ENCODE data around the gene TCEA3. TPM values are rescaled to one million over a fixed set of nuclear protein-coding genes. Genes with fewer than 3 reads are reported as not detected.

TCEA3 gene
- total RNA-seq, 2 donors from 2014 or later: 12.3 to 13.5 TPM

GRCh38 chr1:23403735-23404486 is 20.6 kb downstream of the TCEA3 start:
- Mint-ChIP-seq H3K36me3 (ENCODE audit: low read depth) (no peaks in the 10 kb centered on the region), H3K4me1 (peaks cover 4% of the 10 kb centered on the region), H3K4me3 (peak overlapping the region; percentile 31), H3K27ac (peak overlapping the region; percentile 37), H3K27me3 (no peaks in the 10 kb centered on the region)
- ATAC-seq: peak; percentile 96
- DNase-seq: peak; percentile 61 to 85 (median 64)
- H3K9me3 ChIP-seq (ENCODE audit: control insufficient read depth, low read length, poor library complexity, severe bottlenecking): no peaks in the 10 kb centered on the region

GRCh38 chr1:23403355-23403734 is 21.2 kb downstream of the TCEA3 start:
- no peaks in the 10 kb centered on the region for H3K9me3 ChIP-seq (ENCODE audit: control insufficient read depth, low read length, poor library complexity, severe bottlenecking)
- H3K27me3 Mint-ChIP-seq: no peaks in the 10 kb centered on the region
- ATAC-seq (peak; percentile 10), DNase-seq (no peak)
- H3K27ac Mint-ChIP-seq: peak overlapping the region; percentile 37
- H3K36me3 Mint-ChIP-seq (ENCODE audit: low read depth): no peaks in the 10 kb centered on the region
- peaks cover 4% of the 10 kb centered on the region for H3K4me1 Mint-ChIP-seq
- no peak overlapping the region for H3K4me3 Mint-ChIP-seq

GRCh38 chr1:23403038-23403336 is 21.6 kb downstream of the TCEA3 start:
- H3K27me3 Mint-ChIP-seq: no peaks in the 10 kb centered on the region
- no peak overlapping the region for H3K27ac Mint-ChIP-seq
- H3K36me3 Mint-ChIP-seq (ENCODE audit: low read depth): no peaks in the 10 kb centered on the region
- no peak overlapping the region for H3K4me3 Mint-ChIP-seq
- peaks cover 4% of the 10 kb centered on the region for H3K4me1 Mint-ChIP-seq
- no peak for ATAC-seq
- H3K9me3 ChIP-seq (ENCODE audit: control insufficient read depth, low read length, poor library complexity, severe bottlenecking): no peaks in the 10 kb centered on the region
- no peak for DNase-seq

GRCh38 chr1:23402286-23403037 is 22.1 kb downstream of the TCEA3 start:
- Mint-ChIP-seq H3K27me3 (no peaks in the 10 kb centered on the region), H3K4me1 (peaks cover 4% of the 10 kb centered on the region), H3K27ac (no peak overlapping the region), H3K36me3 (ENCODE audit: low read depth) (no peaks in the 10 kb centered on the region), H3K4me3 (no peak overlapping the region)
- ATAC-seq (no peak), DNase-seq (no peak)
- no peaks in the 10 kb centered on the region for H3K9me3 ChIP-seq (ENCODE audit: control insufficient read depth, low read length, poor library complexity, severe bottlenecking)

- Mint-ChIP-seq H3K27ac (no peak overlapping the region), H3K4me3 (no peak overlapping the region), H3K4me1 (peaks cover 4% of the 10 kb centered on the region), H3K36me3 (ENCODE audit: low read depth) (no peaks in the 10 kb centered on the region), H3K27me3 (no peaks in the 10 kb centered on the region)
- ATAC-seq (no peak), DNase-seq (no peak)
- H3K9me3 ChIP-seq (ENCODE audit: control insufficient read depth, low read length, poor library complexity, severe bottlenecking): no peaks in the 10 kb centered on the region
Observed at GRCh38 chr1:23401313-23401712, 23.2 kb downstream of the TCEA3 start.

GRCh38 chr1:23400324-23401114 is 24.0 kb downstream of the TCEA3 start:
- Mint-ChIP-seq H3K4me3 (no peak overlapping the region), H3K27ac (no peak overlapping the region), H3K27me3 (no peaks in the 10 kb centered on the region), H3K4me1 (peaks cover 4% of the 10 kb centered on the region), H3K36me3 (ENCODE audit: low read depth) (peaks cover 3% of the 10 kb centered on the region)
- H3K9me3 ChIP-seq (ENCODE audit: control insufficient read depth, low read length, poor library complexity, severe bottlenecking): no peaks in the 10 kb centered on the region
- DNase-seq (no peak), ATAC-seq (no peak)

- H3K4me1 Mint-ChIP-seq: peaks cover 3% of the 10 kb centered on the region
- no peak overlapping the region for H3K4me3 Mint-ChIP-seq
- DNase-seq (no peak), ATAC-seq (no peak)
- no peaks in the 10 kb centered on the region for H3K9me3 ChIP-seq (ENCODE audit: control insufficient read depth, low read length, poor library complexity, severe bottlenecking)
- peaks cover 6% of the 10 kb centered on the region for H3K27me3 Mint-ChIP-seq
- peaks cover 3% of the 10 kb centered on the region for H3K36me3 Mint-ChIP-seq (ENCODE audit: low read depth)
- H3K27ac Mint-ChIP-seq: no peak overlapping the region
Observed at GRCh38 chr1:23399229-23399628, 25.3 kb downstream of the TCEA3 start.

- Mint-ChIP-seq H3K4me3 (no peak overlapping the region), H3K27ac (no peak overlapping the region), H3K4me1 (no peaks in the 10 kb centered on the region), H3K36me3 (ENCODE audit: low read depth) (peaks cover 3% of the 10 kb centered on the region), H3K27me3 (peaks cover 6% of the 10 kb centered on the region)
- ATAC-seq: no peak
- no peak for DNase-seq
- H3K9me3 ChIP-seq (ENCODE audit: control insufficient read depth, low read length, poor library complexity, severe bottlenecking): no peaks in the 10 kb centered on the region
Observed at GRCh38 chr1:23397908-23398307, 26.6 kb downstream of the TCEA3 start.

GRCh38 chr1:23396380-23396779 is 28.2 kb downstream of the TCEA3 start:
- DNase-seq (no peak), ATAC-seq (no peak)
- H3K4me1 Mint-ChIP-seq: no peaks in the 10 kb centered on the region
- H3K36me3 Mint-ChIP-seq (ENCODE audit: low read depth): peaks cover 3% of the 10 kb centered on the region
- no peak overlapping the region for H3K4me3 Mint-ChIP-seq
- H3K27me3 Mint-ChIP-seq: peaks cover 6% of the 10 kb centered on the region
- no peaks in the 10 kb centered on the region for H3K9me3 ChIP-seq (ENCODE audit: control insufficient read depth, low read length, poor library complexity, severe bottlenecking)
- H3K27ac Mint-ChIP-seq: no peak overlapping the region

GRCh38 chr1:23395849-23396248 is 28.7 kb downstream of the TCEA3 start:
- Mint-ChIP-seq H3K4me3 (no peak overlapping the region), H3K27ac (no peak overlapping the region), H3K27me3 (peaks cover 6% of the 10 kb centered on the region), H3K36me3 (ENCODE audit: low read depth) (peaks cover 3% of the 10 kb centered on the region), H3K4me1 (no peaks in the 10 kb centered on the region)
- no peak for ATAC-seq
- no peak for DNase-seq
- no peaks in the 10 kb centered on the region for H3K9me3 ChIP-seq (ENCODE audit: control insufficient read depth, low read length, poor library complexity, severe bottlenecking)

- peaks cover 2% of the 10 kb centered on the region for H3K4me1 Mint-ChIP-seq
- no peak overlapping the region for H3K27ac Mint-ChIP-seq
Observed at GRCh38 chr1:23395154-23395724, 29.3 kb downstream of the TCEA3 start.

GRCh38 chr1:23394684-23395083 is 29.9 kb downstream of the TCEA3 start:
- Mint-ChIP-seq H3K27ac (no peak overlapping the region), H3K36me3 (ENCODE audit: low read depth) (peaks cover 3% of the 10 kb centered on the region), H3K27me3 (peaks cover 10% of the 10 kb centered on the region), H3K4me3 (no peak overlapping the region), H3K4me1 (peaks cover 3% of the 10 kb centered on the region)
- DNase-seq (no peak), ATAC-seq (no peak)
- H3K9me3 ChIP-seq (ENCODE audit: control insufficient read depth, low read length, poor library complexity, severe bottlenecking): no peaks in the 10 kb centered on the region

More at GRCh38 chr1:23395154-23395724, 29.3 kb downstream of the TCEA3 start:
- no peak for ATAC-seq
- no peak overlapping the region for H3K4me3 Mint-ChIP-seq
- H3K36me3 Mint-ChIP-seq (ENCODE audit: low read depth): peaks cover 3% of the 10 kb centered on the region
- no peak for DNase-seq
- H3K27me3 Mint-ChIP-seq: peaks cover 7% of the 10 kb centered on the region
- H3K9me3 ChIP-seq (ENCODE audit: control insufficient read depth, low read length, poor library complexity, severe bottlenecking): no peaks in the 10 kb centered on the region

GRCh38 chr1:23394181-23394580 is 30.4 kb downstream of the TCEA3 start:
- DNase-seq: no peak
- Mint-ChIP-seq H3K4me1 (peaks cover 3% of the 10 kb centered on the region), H3K36me3 (ENCODE audit: low read depth) (peaks cover 3% of the 10 kb centered on the region), H3K27ac (no peak overlapping the region), H3K4me3 (no peak overlapping the region), H3K27me3 (peaks cover 10% of the 10 kb centered on the region)
- ATAC-seq: no peak
- no peaks in the 10 kb centered on the region for H3K9me3 ChIP-seq (ENCODE audit: control insufficient read depth, low read length, poor library complexity, severe bottlenecking)
